EH (cell line): ENCODE measurements around the gene GRM2.
"Not testable (repeated sequence)": the region's sequence is repeated elsewhere in the genome, so short reads cannot be mapped to it uniquely, and the experiment has no call there.

Source experiments
- DNase-seq: peaks from one replicate; pipeline ENCODE4 v3.0.0-alpha.2; 2015; ENCODE audit warnings: low read depth

Gene GRM2

DNA sequence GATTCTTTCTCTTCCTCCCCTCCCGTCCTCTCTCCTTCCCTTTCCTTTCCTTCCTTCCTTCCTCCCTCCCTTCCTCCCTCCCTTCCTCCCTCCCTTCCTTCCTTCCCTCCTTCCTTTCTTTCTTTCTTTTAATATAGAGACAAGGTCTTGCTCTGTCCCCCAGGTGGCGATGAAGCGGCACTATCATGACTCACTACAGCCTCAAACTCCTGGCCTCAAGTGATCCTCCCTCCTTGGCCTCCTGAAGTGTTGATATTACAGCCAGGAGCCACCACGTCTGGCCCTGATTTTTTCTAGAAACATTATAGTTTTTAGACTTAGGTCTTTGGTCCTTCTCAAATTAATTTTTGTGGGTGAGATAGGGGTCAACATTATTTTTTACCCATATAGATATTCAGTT lies 15.5 kb downstream of the GRM2 start:
- no peak for DNase-seq

DNA sequence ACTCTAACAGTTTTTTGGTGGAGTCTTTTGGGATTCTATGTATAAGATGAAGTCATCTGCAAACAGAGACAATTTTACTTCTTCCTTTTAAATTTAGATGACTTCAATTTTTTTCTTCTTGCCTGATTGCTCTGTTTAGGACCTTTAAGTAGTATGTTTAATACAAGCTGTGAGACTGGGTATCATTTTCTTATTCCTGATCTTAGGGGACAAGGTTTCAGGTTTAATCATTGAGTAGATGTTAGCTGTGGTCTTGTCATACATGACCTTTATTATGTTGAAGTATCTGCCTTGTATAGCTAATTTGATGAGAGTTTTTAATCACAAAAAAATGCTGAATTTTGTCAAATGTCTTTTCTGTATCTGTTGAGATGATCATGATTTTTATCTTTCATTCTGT lies 20.6 kb downstream of the GRM2 start:
- no peak for DNase-seq

DNA sequence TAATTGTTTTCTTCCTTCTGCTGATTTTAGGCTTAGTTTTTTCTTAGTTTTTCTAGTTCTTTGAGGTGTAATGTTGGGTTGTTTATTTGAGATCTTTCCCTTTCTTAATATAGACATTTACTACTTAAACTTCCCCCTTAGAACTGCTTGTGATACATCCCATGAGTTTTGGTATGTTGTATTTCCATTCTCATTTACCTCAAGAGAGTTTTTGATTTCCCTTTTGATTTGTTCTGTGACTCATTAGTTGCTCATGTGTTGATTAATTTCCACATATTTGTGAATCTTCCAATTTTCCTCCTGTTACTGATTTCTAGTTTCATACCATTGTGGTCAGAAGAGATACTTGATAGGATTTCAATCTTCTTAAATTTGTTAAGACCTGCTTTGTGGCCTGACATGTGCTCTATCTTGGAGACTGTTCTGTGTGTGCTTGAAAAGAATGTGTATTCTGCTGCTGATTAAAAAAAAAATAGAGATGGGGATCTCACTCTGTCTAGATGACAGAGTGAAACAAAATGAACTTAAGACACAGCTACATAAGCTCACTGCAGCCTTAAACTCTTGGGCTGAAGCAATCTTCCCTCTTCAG lies 22.3 kb downstream of the GRM2 start:
- no peak for DNase-seq

GRCh38 chr3:51733859-51734571 lies 27.1 kb downstream of the GRM2 start:
- DNase-seq: no peak

DNA sequence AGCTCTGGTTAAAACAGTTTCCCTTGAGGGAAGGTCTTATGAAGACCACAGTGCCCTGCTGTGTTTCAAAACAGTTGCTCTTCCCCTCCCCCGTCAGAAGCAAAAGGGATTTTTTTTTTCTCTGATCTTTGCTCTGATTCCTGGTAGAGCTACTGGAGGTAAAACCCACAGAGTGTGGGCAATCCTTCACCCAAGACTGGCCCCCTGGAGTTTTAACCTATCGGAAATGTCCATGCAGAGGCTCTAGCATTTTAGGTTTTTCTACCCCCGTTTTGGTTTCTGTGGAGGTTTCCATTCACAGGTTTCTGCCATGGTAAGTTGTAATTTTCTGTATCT lies 27.7 kb downstream of the GRM2 start:
- no peak for DNase-seq

DNA sequence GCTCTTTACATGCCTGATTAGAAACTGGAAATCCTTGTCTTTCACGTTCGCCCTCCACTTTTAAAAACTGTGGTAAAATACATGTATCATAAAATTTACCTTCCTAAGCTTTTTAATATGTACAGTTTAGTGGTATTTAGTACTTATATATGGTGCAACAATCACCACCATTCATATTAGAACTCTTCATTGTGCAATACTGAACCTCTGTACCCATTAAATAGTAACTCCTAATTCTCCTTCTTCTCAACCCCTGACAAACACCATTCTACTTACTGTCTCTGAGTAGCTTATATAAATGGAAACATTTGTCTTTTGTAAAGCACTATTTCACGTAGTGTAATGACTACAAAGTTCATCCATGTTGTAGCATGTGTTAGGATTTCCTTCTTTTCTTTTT lies 28.2 kb downstream of the GRM2 start:
- no peak for DNase-seq

DNA sequence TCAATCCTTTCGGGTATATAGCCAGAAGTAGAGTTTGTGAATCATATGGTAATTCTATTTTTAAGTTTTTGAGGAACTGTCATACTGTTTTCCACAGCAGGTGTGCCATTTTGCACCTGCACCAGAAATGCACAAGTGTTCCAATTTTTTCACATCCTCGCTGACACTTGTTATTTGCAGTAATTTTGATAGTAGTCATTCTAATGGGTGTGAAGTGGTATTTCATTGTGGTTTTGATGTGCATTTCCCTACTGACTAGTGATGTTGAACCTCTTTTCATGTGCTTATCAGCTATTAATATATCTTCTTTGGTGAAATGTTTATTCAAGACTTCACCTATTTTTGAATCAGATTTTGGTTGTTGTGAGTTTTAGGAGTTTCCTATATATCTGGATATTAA lies 29.1 kb downstream of the GRM2 start:
- no peak for DNase-seq

DNA sequence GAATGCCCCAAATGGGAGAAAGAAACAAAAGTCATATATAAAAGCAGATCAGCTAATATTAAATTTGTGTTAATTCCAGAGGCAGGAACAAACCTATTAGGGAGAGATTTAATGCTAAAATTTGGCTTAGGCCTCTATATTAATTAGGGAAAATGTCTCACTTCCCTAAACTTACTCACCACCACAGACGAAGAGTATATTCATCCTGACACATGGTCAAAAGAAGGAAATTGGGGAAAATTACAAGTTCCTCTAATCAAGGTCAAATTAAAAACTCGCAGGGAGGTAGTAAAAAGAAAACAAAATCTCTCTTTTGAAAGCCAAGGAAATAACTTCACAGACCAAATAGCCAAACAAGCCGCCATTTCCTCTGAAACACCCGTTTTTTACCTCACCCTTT lies 32.2 kb downstream of the GRM2 start:
- no peak for DNase-seq

- DNase-seq: not testable (repeated sequence)
Measured at GRCh38 chr3:51742320-51742719, 35.5 kb downstream of the GRM2 start.

GRCh38 chr3:51742978-51743377 lies 36.1 kb downstream of the GRM2 start:
- not testable (repeated sequence) for DNase-seq

DNA sequence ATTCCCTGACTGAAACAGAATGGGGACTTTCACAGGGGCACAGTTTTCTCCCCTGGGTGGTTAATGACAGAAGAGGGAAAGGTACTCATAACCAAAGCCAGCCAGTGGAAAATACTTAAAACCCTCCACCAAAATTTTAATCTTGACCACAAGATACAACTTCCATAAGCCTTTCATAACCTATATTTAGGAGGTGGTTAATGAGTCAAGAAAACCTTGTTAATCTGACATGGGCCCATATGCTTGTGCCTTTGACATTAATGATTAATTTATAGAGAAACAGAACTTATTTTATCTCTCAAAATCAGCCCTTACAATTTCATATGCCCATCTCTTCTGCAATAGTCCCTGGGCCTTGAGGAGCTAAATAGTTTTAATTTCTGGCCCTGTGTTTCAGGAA lies 41.0 kb downstream of the GRM2 start:
- no peak for DNase-seq

- DNase-seq: no peak
Measured at GRCh38 chr3:51748327-51748726, 41.5 kb downstream of the GRM2 start.

- no peak for DNase-seq
Measured at GRCh38 chr3:51750878-51751277, 44.0 kb downstream of the GRM2 start.

DNA sequence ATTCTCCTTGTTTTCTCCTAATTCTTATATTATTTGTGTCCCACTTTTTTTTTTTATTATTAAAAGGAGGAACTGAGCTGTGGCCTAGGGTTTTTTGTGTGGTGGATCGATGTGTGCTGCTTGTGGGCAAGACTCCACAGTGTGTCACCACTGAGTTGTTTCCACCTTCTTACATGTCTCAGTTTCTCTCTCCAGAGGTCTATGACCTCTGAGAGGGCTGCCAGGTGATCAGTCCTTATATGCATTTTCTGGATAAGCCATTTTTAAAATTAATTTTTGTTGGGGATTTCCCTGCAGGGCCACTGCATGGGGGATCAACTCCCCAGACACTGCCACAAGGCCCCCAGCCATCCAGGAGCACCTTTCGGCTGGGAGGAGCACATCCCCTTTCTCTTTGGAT lies 44.4 kb downstream of the GRM2 start:
- no peak for DNase-seq

GRCh38 chr3:51753763-51754750 lies 47.2 kb downstream of the GRM2 start:
- DNase-seq: not testable (repeated sequence)

DNA sequence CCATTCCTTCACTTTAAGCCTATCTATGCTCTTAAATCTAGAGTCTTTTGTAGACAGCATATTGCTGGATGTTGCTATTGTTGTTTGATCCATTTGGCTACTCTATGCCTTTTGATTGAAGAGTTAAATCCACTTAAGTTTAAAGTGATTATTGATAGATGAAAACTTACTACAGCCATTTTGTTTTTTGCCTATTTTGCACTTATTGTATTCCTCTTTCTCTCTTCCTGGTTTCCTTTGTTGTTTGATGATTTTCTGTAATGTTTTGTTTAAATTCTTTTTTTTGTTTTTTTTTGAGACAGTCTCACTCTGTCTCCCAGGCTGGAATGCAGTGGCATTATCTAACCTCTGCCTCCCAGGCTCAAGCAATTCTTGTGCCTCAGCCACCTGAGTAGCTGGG lies 52.3 kb downstream of the GRM2 start:
- no peak for DNase-seq
